A673 (cell line): ENCODE measurements around the gene RAPGEF4. TPM values are rescaled to one million over a fixed set of nuclear protein-coding genes. Genes with fewer than 3 reads are reported as not detected.

ENCODE experiments used
- BruUV-seq: library from RNA; stranded (reverse); fragments of 400-500 nt; replicated peaks from 2 replicates; lab custom pipeline; 2021; lab: Mats Ljungman, UMichigan
- CTCF ChIA-PET: fragments of 300-600 bp; sonication (Branson Sonifier 250); formaldehyde crosslinking; loops from one replicate; lab custom pipeline; 2022; ENCODE audit warnings: antibody characterized with exemption; lab: Charles Lee
- POLR2A ChIA-PET: fragments of 300-600 bp; sonication (Branson Sonifier 250); formaldehyde crosslinking; loops from one replicate; lab custom pipeline; 2022; ENCODE audit warnings: antibody characterized with exemption; ENCODE audit not compliant: low non-redundant PET; lab: Charles Lee
- DNase-seq: peaks from one replicate; pipeline ENCODE4 v3.0.0-alpha.2; 2015; ENCODE audit warnings: low spot score
- H3K27ac ChIP-seq: fragments of 200-600 bp; sonication (generic); 2 replicates; pipeline ENCODE4 v1.5.1; 2016; ENCODE audit warnings: mixed run types, low read depth, mild to moderate bottlenecking, mixed read lengths, antibody characterized with exemption, low read length; ENCODE audit not compliant: poor library complexity, severe bottlenecking
- H3K27me3 ChIP-seq: fragments of 200-600 bp; sonication (generic); replicated peaks from 2 replicates; pipeline ENCODE4 v1.6.1; 2017; ENCODE audit warnings: mixed run types, low read depth, mild to moderate bottlenecking, mixed read lengths, antibody characterized with exemption, low read length; ENCODE audit not compliant: insufficient read depth, poor library complexity
- H3K36me3 ChIP-seq: fragments of 200-600 bp; sonication (generic); 2 replicates; pipeline ENCODE4 v1.6.1; 2016; ENCODE audit warnings: mixed run types, mild to moderate bottlenecking, mixed read lengths, antibody characterized with exemption, low read length; ENCODE audit not compliant: insufficient read depth, poor library complexity, severe bottlenecking
- H3K4me1 ChIP-seq: fragments of 200-600 bp; sonication (generic); 2 replicates; pipeline ENCODE4 v1.6.1; 2017; ENCODE audit warnings: mixed run types, mild to moderate bottlenecking, mixed read lengths, antibody characterized with exemption, low read length; ENCODE audit not compliant: insufficient read depth, poor library complexity, severe bottlenecking
- H3K4me3 ChIP-seq: fragments of 200-600 bp; sonication (generic); 2 replicates; pipeline ENCODE4 v1.5.1; 2016; ENCODE audit warnings: low read depth, mixed run types, mild to moderate bottlenecking, mixed read lengths, low read length; ENCODE audit not compliant: poor library complexity, severe bottlenecking
- H3K9me3 ChIP-seq: fragments of 200-600 bp; sonication (generic); 2 replicates; pipeline ENCODE4 v1.6.1; 2016; ENCODE audit warnings: mixed run types, low read depth, mild to moderate bottlenecking, mixed read lengths, antibody characterized with exemption, low read length; ENCODE audit not compliant: poor library complexity, severe bottlenecking
- CTCF ChIP-seq: fragments of 300-800, 200-600 bp; sonication (generic); conservative IDR thresholded peaks from 2 replicates; pipeline ENCODE4 v1.5.1; 2017; ENCODE audit warnings: low read depth, mild to moderate bottlenecking, antibody characterized with exemption, low read length, moderate library complexity, mixed read lengths
- EZH2 ChIP-seq: fragments of 200-600 bp; sonication (generic); IDR thresholded peaks from 2 replicates; pipeline ENCODE4 v1.6.1; 2017; ENCODE audit warnings: borderline replicate concordance, low read depth, mild to moderate bottlenecking, mixed read lengths, antibody characterized with exemption, low read length; ENCODE audit not compliant: poor library complexity, severe bottlenecking
- intact Hi-C: fragments of 100-400 bp; cut with micrococcal nuclease; formaldehyde crosslinking; loops from one replicate; pipeline ENCODE4 v1.10.0; 2022; ENCODE audit not compliant: unreplicated experiment
- total RNA-seq: library from RNA; stranded (reverse); gene quantifications from 2 replicates; pipeline ENCODE4 v1.2.3, GENCODE V29; 2021

Gene RAPGEF4
- total RNA-seq, 1 experiment from 2014 or later = 0.26 TPM

GRCh38 chr2:172864182-172864581 is 128.5 kb downstream of the RAPGEF4 start:
- Histone ChIP-seq H3K27ac (no peak overlapping the region), H3K4me1 (no peaks in the 10 kb centered on the region), H3K27me3 (peaks cover 41% of the 10 kb centered on the region), H3K36me3 (no peaks in the 10 kb centered on the region), H3K9me3 (no peaks in the 10 kb centered on the region), H3K4me3 (no peak overlapping the region)
- DNase-seq = peak; percentile 56
- ChIA-PET CTCF (no interaction called here), POLR2A (no interaction called here)
- TF ChIP-seq CTCF = peak; percentile 74
- TF ChIP-seq EZH2 = no peak
- BruUV-seq = no TSS peak
- intact Hi-C loops = loop anchor here (2.0 to 10.0 kb wide), 2 partner anchors 69 to 1481 kb away; no protein-coding TSS in a partner anchor

GRCh38 chr2:172865422-172865821 is 129.8 kb downstream of the RAPGEF4 start:
- CTCF ChIA-PET = no interaction called here
- no peak for DNase-seq
- intact Hi-C loops = loop anchor here (2.0 to 10.0 kb wide), 2 partner anchors 67 to 1479 kb away; no protein-coding TSS in a partner anchor
- no peak overlapping the region for H3K4me3 ChIP-seq
- H3K27ac ChIP-seq = no peak overlapping the region
- H3K4me1 ChIP-seq = no peaks in the 10 kb centered on the region
- no peaks in the 10 kb centered on the region for H3K36me3 ChIP-seq
- H3K9me3 ChIP-seq = no peaks in the 10 kb centered on the region
- TF ChIP-seq CTCF (peak; percentile 39), EZH2 (no peak)
- H3K27me3 ChIP-seq = peaks cover 35% of the 10 kb centered on the region
- POLR2A ChIA-PET = no interaction called here
- no TSS peak for BruUV-seq

GRCh38 chr2:172869861-172870260 is 134.2 kb downstream of the RAPGEF4 start:
- CTCF ChIA-PET = no interaction called here

More at GRCh38 chr2:172869861-172870260, 134.2 kb downstream of the RAPGEF4 start:
- intact Hi-C loops = loop anchor here (10.0 kb wide), 1 partner anchor 1475 kb away; no protein-coding TSS in a partner anchor
- POLR2A ChIA-PET = no interaction called here
- no peak overlapping the region for H3K4me3 ChIP-seq
- H3K27me3 ChIP-seq = peaks cover 5% of the 10 kb centered on the region
- H3K9me3 ChIP-seq = no peaks in the 10 kb centered on the region
- no TSS peak for BruUV-seq
- DNase-seq = no peak
- no peaks in the 10 kb centered on the region for H3K4me1 ChIP-seq
- TF ChIP-seq EZH2 (no peak), CTCF (no peak)
- no peaks in the 10 kb centered on the region for H3K36me3 ChIP-seq
- H3K27ac ChIP-seq = no peak overlapping the region
